ENCODE measurements around the gene DOCK1.

The DOCK1 gene

GRCh38 chr10:127039435-127039834 is 134.2 kb downstream of the DOCK1 start:
- no peak for DNase-seq (ENCODE audit: low spot score)
- no peak for TF ChIP-seq CTCF (IDR thresholded peaks at IDR 0.05; ENCODE audit: extremely low read depth, missing control alignments)

DNA sequence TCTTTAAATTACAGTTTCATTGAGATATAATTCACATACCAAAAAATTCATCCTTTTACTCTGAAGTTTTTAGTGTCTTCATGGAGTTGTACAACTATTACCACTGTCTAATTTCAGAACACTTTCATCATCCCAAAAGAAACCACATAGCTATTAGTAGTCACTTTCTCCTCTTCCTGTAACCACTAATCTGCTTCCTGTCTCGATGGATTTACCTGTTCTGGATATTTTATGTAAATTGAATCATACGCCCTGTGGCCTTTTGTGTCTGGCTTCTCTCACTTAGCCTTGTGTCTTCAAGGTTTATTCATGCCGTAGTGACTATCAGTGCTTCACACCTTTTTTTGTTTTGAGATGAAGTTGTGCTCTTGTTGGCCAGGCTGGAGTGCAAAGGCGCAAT is 135.5 kb downstream of the DOCK1 start:
- TF ChIP-seq CTCF (IDR thresholded peaks at IDR 0.05; ENCODE audit: extremely low read depth, missing control alignments), result no peak
- DNase-seq (ENCODE audit: low spot score), result no peak

- no peak for TF ChIP-seq CTCF (IDR thresholded peaks at IDR 0.05; ENCODE audit: extremely low read depth, missing control alignments)
- DNase-seq (ENCODE audit: low spot score), result no peak
These were observed 136.3 kb downstream of the DOCK1 start for GRCh38 chr10:127041552-127041951.

DNA sequence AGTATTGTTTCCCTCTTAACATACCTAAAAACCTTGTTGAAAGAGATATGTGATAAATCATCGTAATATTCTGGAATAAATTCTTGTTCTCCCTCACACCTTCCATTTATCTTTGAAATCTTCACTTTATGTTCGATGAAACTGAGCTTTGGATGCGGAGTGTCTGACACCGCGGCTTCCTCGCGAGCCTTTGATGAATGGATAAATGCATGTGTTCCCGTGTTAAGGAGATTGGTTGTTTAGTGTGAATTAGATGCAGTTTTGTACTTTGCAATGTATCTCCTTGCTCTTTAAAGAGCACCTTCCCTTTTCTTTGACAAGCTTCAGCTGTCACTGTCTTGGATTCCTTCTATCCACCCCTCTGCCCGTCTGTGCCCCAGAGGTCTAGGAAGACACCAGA is 138.1 kb downstream of the DOCK1 start:
- DNase-seq (ENCODE audit: low spot score), result no peak
- no peak for TF ChIP-seq CTCF (IDR thresholded peaks at IDR 0.05; ENCODE audit: extremely low read depth, missing control alignments)

DNA sequence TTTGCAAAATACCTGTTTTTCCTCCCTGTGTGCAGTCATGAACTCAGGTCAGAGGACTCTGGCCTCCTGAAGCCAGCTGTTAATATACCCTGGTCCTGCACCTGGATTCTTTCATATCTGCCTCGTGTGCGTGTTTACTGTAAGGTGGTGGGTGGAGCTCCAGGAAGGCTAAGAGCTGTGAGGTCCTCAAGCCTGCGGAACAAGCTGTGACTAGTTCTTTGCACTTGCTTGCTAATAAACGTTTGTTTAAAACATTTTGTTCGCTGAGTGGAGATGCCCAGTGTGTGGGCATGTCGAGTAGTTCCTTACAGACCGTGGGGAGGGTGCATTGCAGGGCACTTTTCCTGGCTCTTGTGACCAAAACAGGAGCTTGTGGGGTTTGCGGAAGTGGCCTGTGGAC is 139.0 kb downstream of the DOCK1 start:
- no peak for TF ChIP-seq CTCF (IDR thresholded peaks at IDR 0.05; ENCODE audit: extremely low read depth, missing control alignments)
- no peak for DNase-seq (ENCODE audit: low spot score)

DNA sequence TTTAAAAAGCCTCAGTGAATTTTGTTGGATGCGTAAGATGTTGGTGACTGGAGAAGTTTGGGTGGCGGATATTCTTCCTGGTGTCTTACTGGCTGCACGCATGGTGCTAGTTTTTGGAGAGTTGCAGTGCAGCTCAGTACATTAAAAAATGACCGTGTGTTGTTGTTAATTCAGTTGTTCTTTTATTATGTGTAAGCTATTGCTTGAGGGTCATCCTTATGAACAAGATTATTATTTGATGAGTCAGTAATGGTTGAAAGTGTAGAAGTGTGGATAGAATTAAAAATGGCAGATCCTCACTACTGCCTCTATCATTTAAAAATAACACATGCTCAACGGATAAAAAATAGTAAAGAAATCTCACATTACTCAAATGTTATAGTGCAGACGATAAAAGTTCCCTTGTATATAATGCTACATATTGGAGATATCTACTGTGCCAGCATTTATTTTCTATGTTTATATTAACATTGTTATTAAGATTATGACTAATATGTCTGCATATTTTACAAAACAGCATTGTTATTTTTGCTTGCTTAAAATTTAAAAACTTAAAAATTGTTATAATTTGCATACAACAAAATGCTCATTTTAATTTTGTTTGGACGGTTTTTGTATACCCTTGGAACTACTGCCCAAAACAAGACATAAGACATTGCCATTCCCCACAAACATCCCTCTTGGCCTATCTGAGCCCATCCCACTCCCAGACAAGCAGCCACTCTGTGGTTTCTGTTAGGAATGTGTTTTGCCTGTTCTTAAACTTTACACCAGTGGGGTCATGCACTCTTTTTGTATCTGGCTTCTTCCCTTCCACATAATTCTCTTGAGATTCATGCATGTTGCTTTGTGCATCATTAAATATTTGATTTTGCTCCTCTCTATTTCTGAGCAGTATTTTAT is 142.0 kb downstream of the DOCK1 start:
- no peak for TF ChIP-seq CTCF (IDR thresholded peaks at IDR 0.05; ENCODE audit: extremely low read depth, missing control alignments)
- no peak for DNase-seq (ENCODE audit: low spot score)

DNA sequence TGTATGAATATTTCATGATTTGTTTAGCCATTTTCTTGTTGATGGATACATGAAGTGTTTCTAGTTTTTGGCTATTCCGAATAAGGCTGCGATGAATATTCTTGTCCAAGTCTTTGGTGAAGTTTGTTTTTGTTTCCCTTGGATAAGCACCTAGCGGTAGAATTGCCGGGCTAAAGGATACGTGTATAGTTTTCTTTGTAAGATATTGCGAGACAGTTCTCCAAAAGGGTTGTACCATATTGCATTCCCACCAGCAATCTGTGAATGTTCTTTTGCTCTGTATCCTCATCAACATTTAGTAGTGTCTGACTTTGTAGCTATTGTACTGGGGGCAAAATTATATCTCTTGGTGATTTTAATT is 142.6 kb downstream of the DOCK1 start:
- no peak for DNase-seq (ENCODE audit: low spot score)
- TF ChIP-seq CTCF (IDR thresholded peaks at IDR 0.05; ENCODE audit: extremely low read depth, missing control alignments), result no peak
